ENCODE results near the gene ZNF385B. TPM values are rescaled to one million over a fixed set of nuclear protein-coding genes. Genes with fewer than 3 reads are reported as not detected.

Gene ZNF385B
- total RNA-seq, 1 experiment from 2014 or later: 0.28 TPM

DNA sequence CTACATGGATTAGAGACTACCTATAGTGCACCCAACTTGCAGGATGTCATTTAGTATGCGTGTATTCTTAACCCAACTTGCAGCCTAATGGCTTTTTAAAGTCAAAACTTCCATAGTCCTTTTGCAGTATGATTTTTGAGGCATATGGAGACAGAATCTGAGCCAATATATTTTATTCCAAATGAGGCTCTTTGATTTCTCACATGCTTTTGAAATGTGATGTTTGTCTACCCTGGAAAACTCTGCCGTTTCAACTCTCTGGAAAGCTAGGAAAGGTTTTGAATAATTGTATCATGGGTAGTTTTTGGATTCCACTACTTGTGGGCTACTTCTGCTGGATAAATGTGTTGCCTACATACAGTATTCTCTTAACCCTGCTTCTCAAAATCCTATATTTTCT, 206.6 kb downstream of the ZNF385B start:
- Histone ChIP-seq H3K27ac (ENCODE audit: low read length) (no peak overlapping the region), H3K36me3 (ENCODE audit: control insufficient read depth, insufficient read depth, low read length) (no peaks in the 10 kb centered on the region), H3K4me1 (ENCODE audit: control insufficient read depth, insufficient read depth, low read length) (no peaks in the 10 kb centered on the region), H3K9me3 (ENCODE audit: control insufficient read depth, insufficient read depth, low read depth, low read length) (no peaks in the 10 kb centered on the region), H3K4me3 (ENCODE audit: low read depth in 2 of 2, low read length in 2 of 2) (no peak overlapping the region), H3K27me3 (ENCODE audit: control insufficient read depth, insufficient read depth, low read length) (no peaks in the 10 kb centered on the region)
- ChIA-PET POLR2A (no interaction called here), CTCF (no interaction called here)
- TF ChIP-seq, protein P1, sequence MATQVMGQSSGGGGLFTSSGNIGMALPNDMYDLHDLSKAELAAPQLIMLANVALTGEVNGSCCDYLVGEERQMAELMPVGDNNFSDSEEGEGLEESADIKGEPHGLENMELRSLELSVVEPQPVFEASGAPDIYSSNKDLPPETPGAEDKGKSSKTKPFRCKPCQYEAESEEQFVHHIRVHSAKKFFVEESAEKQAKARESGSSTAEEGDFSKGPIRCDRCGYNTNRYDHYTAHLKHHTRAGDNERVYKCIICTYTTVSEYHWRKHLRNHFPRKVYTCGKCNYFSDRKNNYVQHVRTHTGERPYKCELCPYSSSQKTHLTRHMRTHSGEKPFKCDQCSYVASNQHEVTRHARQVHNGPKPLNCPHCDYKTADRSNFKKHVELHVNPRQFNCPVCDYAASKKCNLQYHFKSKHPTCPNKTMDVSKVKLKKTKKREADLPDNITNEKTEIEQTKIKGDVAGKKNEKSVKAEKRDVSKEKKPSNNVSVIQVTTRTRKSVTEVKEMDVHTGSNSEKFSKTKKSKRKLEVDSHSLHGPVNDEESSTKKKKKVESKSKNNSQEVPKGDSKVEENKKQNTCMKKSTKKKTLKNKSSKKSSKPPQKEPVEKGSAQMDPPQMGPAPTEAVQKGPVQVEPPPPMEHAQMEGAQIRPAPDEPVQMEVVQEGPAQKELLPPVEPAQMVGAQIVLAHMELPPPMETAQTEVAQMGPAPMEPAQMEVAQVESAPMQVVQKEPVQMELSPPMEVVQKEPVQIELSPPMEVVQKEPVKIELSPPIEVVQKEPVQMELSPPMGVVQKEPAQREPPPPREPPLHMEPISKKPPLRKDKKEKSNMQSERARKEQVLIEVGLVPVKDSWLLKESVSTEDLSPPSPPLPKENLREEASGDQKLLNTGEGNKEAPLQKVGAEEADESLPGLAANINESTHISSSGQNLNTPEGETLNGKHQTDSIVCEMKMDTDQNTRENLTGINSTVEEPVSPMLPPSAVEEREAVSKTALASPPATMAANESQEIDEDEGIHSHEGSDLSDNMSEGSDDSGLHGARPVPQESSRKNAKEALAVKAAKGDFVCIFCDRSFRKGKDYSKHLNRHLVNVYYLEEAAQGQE (IDR thresholded peaks at IDR 0.05; ENCODE audit: insufficient read depth in 1 of 2, low read depth in 2 of 2, low read length in 1 of 2): no peak
- TF ChIP-seq, protein P2, sequence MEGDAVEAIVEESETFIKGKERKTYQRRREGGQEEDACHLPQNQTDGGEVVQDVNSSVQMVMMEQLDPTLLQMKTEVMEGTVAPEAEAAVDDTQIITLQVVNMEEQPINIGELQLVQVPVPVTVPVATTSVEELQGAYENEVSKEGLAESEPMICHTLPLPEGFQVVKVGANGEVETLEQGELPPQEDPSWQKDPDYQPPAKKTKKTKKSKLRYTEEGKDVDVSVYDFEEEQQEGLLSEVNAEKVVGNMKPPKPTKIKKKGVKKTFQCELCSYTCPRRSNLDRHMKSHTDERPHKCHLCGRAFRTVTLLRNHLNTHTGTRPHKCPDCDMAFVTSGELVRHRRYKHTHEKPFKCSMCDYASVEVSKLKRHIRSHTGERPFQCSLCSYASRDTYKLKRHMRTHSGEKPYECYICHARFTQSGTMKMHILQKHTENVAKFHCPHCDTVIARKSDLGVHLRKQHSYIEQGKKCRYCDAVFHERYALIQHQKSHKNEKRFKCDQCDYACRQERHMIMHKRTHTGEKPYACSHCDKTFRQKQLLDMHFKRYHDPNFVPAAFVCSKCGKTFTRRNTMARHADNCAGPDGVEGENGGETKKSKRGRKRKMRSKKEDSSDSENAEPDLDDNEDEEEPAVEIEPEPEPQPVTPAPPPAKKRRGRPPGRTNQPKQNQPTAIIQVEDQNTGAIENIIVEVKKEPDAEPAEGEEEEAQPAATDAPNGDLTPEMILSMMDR (IDR thresholded peaks at IDR 0.05): no peak
- TF ChIP-seq SIN3A (IDR thresholded peaks at IDR 0.05; ENCODE audit: borderline replicate concordance, insufficient read depth, low read depth, low read length): no peak
- no peak for TF ChIP-seq POLR2AphosphoS5 (IDR thresholded peaks at IDR 0.05; ENCODE audit: low read depth, low read length)
- no peak for TF ChIP-seq TCF7L2 (IDR thresholded peaks at IDR 0.05; ENCODE audit: low read depth, low read length)
- in situ Hi-C loops (cut with HindIII; ENCODE audit: low pct_unique_long_range_greater_than_20kb, low sequenced_read_pairs): no loop called here
- ATAC-seq (no peak), DNase-seq (ENCODE audit: low read depth, low spot score) (no peak)
- intact Hi-C loops (cut with micrococcal nuclease; ENCODE audit: unreplicated experiment): no loop called here
- BruUV-seq (replicated peaks): no TSS peak

DNA sequence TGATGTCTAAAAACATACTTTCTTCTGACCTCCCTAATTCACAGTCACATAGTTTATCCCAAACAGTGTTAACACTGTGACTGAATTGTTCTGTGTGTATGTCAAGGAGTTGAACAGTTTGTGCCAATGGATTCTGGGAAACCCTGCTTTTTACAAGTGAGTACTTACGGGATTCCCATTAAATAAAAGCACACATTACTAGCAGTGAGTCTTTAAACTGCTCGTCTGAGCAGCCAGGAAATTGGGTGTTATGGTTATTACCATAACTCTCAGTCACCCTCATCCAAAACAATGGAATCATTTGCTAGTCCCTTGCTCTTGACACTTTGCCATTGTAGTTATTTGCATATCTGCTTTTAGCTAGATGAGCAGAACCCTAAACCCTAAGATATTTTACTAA, 209.1 kb downstream of the ZNF385B start:
- no peak for DNase-seq (ENCODE audit: low read depth, low spot score)
- Histone ChIP-seq H3K4me3 (ENCODE audit: low read depth in 2 of 2, low read length in 2 of 2) (no peak overlapping the region), H3K27me3 (ENCODE audit: control insufficient read depth, insufficient read depth, low read length) (no peaks in the 10 kb centered on the region), H3K27ac (ENCODE audit: low read length) (no peak overlapping the region), H3K36me3 (ENCODE audit: control insufficient read depth, insufficient read depth, low read length) (no peaks in the 10 kb centered on the region), H3K9me3 (ENCODE audit: control insufficient read depth, insufficient read depth, low read depth, low read length) (no peaks in the 10 kb centered on the region), H3K4me1 (ENCODE audit: control insufficient read depth, insufficient read depth, low read length) (no peaks in the 10 kb centered on the region)
- intact Hi-C loops (cut with micrococcal nuclease; ENCODE audit: unreplicated experiment): no loop called here
- BruUV-seq (replicated peaks): no TSS peak
- POLR2A ChIA-PET: no interaction called here
- ATAC-seq: no peak
- in situ Hi-C loops (cut with HindIII; ENCODE audit: low pct_unique_long_range_greater_than_20kb, low sequenced_read_pairs): no loop called here
- TF ChIP-seq, protein P2 (IDR thresholded peaks at IDR 0.05): no peak
- TF ChIP-seq POLR2AphosphoS5 (IDR thresholded peaks at IDR 0.05; ENCODE audit: low read depth, low read length): no peak
- TF ChIP-seq TCF7L2 (IDR thresholded peaks at IDR 0.05; ENCODE audit: low read depth, low read length): no peak
- TF ChIP-seq SIN3A (IDR thresholded peaks at IDR 0.05; ENCODE audit: borderline replicate concordance, insufficient read depth, low read depth, low read length): no peak
- TF ChIP-seq, protein P1 (IDR thresholded peaks at IDR 0.05; ENCODE audit: insufficient read depth in 1 of 2, low read depth in 2 of 2, low read length in 1 of 2): no peak
- CTCF ChIA-PET: no interaction called here

All from Panc1 (cell line).